Stomach (tissue), 9 donors: ENCODE results near the gene ARL4D. TPM values are rescaled to one million over a fixed set of nuclear protein-coding genes. Genes with fewer than 3 reads are reported as not detected.
A peak's percentile ranks its signal among the peaks of the same experiment; 100 is the strongest.
"Not testable (repeated sequence)": the region's sequence is repeated elsewhere in the genome, so short reads cannot be mapped to it uniquely, and the experiment has no call there.

Experiments
- DNase-seq, 2 donors: peaks; one replicate each; pipeline versions ENCODE4 v3.0.0 to v3.0.0-alpha.2; 2013 to 2019
- H3K27ac ChIP-seq, 5 donors: fragments of 200-600 bp in 4 of 5; sonication (generic) in 4 of 5; one replicate each; pipeline ENCODE4 v1.5.1; 2013 to 2019; ENCODE audit warnings: mild to moderate bottlenecking in 1 of 5, moderate library complexity in 1 of 5
- H3K27me3 ChIP-seq, 3 donors: fragments of 200-600 bp; sonication (generic); one replicate each; pipeline ENCODE4 v1.5.1; 2017 to 2019; ENCODE audit warnings: mixed run types in 1 of 3
- H3K36me3 ChIP-seq, 4 donors: fragments of 200-600 bp; sonication (generic); 1 replicate in 3 of 4; 2 replicates in 1 of 4; pipeline ENCODE4 v1.5.1; 2016 to 2019
- H3K4me1 ChIP-seq, 4 donors: fragments of 200-600 bp; sonication (generic); one replicate each; pipeline ENCODE4 v1.5.1; 2016 to 2019
- H3K4me3 ChIP-seq, 4 donors: fragments of 200-600 bp; sonication (generic) in 3 of 4; one replicate each; pipeline ENCODE4 v1.5.1; 2016 to 2019; ENCODE audit warnings: mild to moderate bottlenecking in 1 of 4
- H3K9me3 ChIP-seq, 4 donors: fragments of 200-600 bp; sonication (generic); one replicate each; pipeline ENCODE4 v1.5.1; 2016 to 2019
- CTCF ChIP-seq, 7 experiments: fragments of 450-650 bp in 4 of 7; fragments of 200-600 bp in 3 of 7; sonication (generic) in 3 of 7; IDR thresholded peaks; one replicate each; pipeline ENCODE4 v1.5.1; 2016 to 2019; ENCODE audit warnings: antibody characterized with exemption in 7 of 7, control low read depth in 2 of 7, mild to moderate bottlenecking in 1 of 7
- EP300 ChIP-seq: sonication (generic); formaldehyde crosslinking; IDR thresholded peaks from one replicate; pipeline ENCODE4 v1.6.1; 2017; ENCODE audit warnings: antibody characterized with exemption
- POLR2A ChIP-seq, 4 donors: fragments of 450-650 bp; IDR thresholded peaks; one replicate each; pipeline ENCODE4 v1.6.1; 2016; ENCODE audit warnings: antibody characterized with exemption in 4 of 4, control low read depth in 2 of 4, mild to moderate bottlenecking in 1 of 4, moderate library complexity in 1 of 4
- POLR2AphosphoS5 ChIP-seq, 3 donors: sonication (generic); formaldehyde crosslinking; IDR thresholded peaks; one replicate each; pipeline ENCODE4 v1.6.1; 2016; ENCODE audit warnings: antibody characterized with exemption in 3 of 3
- WGBS, 5 donors: extraction: QIAGEN DNeasy Blood & Tissue Kit in 3 of 5; methylation state at CpG; one replicate each; pipeline versions ENCODE4 v1.1.5 to v1.1.7; 2013 to 2018; 5-methylcytosine and 5-hydroxymethylcytosine counted together
- intact Hi-C: fragments of 100-400 bp; cut with DNase I; formaldehyde crosslinking; loops from one replicate; pipeline ENCODE4 v1.15.1; 2023; ENCODE audit warnings: low total_unique reads
- polyA plus RNA-seq, 3 donors: library from polyadenylated mRNA; stranded (reverse); fragments of 200-250 nt; gene quantifications; one replicate each; pipeline ENCODE4 v1.2.3, GENCODE V29; 2013
- total RNA-seq, 5 donors: library from RNA; depleted of rRNA; stranded (reverse); fragments of >200 nt; gene quantifications; one replicate each; pipeline versions ENCODE4 v1.1.0 to v1.2.3, GENCODE V29; 2014 to 2016
- donor health status: healthy with polysubstance abuse.
- donor health status: Bipolar disorder and iron deficiency.
- donor health status: healthy.

ARL4D gene
- total and polyA plus RNA-seq, 8 donors: 2.3 to 60.7 (median 9.8) TPM; not detected in 1

GRCh38 chr17:43371227-43371821 is 27.5 kb upstream of the ARL4D start:
- no peak for DNase-seq
- Histone ChIP-seq H3K27ac (peak overlapping the region in 2 of 5 donors; percentile 28 to 99), H3K36me3 (no peaks in the 10 kb centered on the region), H3K9me3 (no peaks in the 10 kb centered on the region), H3K27me3 (no peaks in the 10 kb centered on the region), H3K4me3 (no peak overlapping the region), H3K4me1 (peaks cover 14 to 42% (median 30%) of the 10 kb centered on the region in 4 donors)
- intact Hi-C loops: no loop called here
- no peak for TF ChIP-seq CTCF (IDR thresholded peaks at IDR 0.05)
- no peak for TF ChIP-seq POLR2AphosphoS5 (IDR thresholded peaks at IDR 0.05)
- TF ChIP-seq EP300: no peak
- TF ChIP-seq POLR2A (IDR thresholded peaks at IDR 0.05): no peak
- WGBS, 5 donors: 46 to 60% (median 58%) methylated on average over 6 of the region's 6 CpGs

- peak overlapping the region in 4 of 5 donors; percentile 21 to 99 (median 32) for H3K27ac ChIP-seq
- no peaks in the 10 kb centered on the region for H3K36me3 ChIP-seq
- no peaks in the 10 kb centered on the region for H3K9me3 ChIP-seq
- 58 to 68% (median 64%) methylated on average over 11 of the region's 11 CpGs for WGBS, 5 donors
- TF ChIP-seq POLR2A (IDR thresholded peaks at IDR 0.05): no peak
- TF ChIP-seq EP300: peak; percentile 65
- TF ChIP-seq POLR2AphosphoS5 (IDR thresholded peaks at IDR 0.05): peak; percentile 15 to 72 (median 34)
- H3K27me3 ChIP-seq: no peaks in the 10 kb centered on the region
- H3K4me3 ChIP-seq: no peak overlapping the region
- intact Hi-C loops: no loop called here
- peak in 1 of 2 donors; percentile 70 for DNase-seq
- peaks cover 10 to 33% (median 25%) of the 10 kb centered on the region in 4 donors for H3K4me1 ChIP-seq
These were observed 26.4 kb upstream of the ARL4D start for GRCh38 chr17:43372273-43372911.

GRCh38 chr17:43373356-43373755 is 25.4 kb upstream of the ARL4D start:
- Histone ChIP-seq H3K36me3 (no peaks in the 10 kb centered on the region), H3K4me3 (no peak overlapping the region), H3K27me3 (no peaks in the 10 kb centered on the region), H3K4me1 (peaks cover 7 to 30% (median 21%) of the 10 kb centered on the region in 4 donors), H3K27ac (peak overlapping the region in 3 of 5 donors; percentile 28 to 99 (median 37)), H3K9me3 (no peaks in the 10 kb centered on the region)
- WGBS, 5 donors: 84 to 95% (median 89%) methylated on average over 4 of the region's 4 CpGs
- no peak for TF ChIP-seq EP300
- no peak for TF ChIP-seq POLR2A (IDR thresholded peaks at IDR 0.05)
- no peak for TF ChIP-seq POLR2AphosphoS5 (IDR thresholded peaks at IDR 0.05)
- no peak for TF ChIP-seq CTCF (IDR thresholded peaks at IDR 0.05)
- DNase-seq: no peak
- intact Hi-C loops: no loop called here

- H3K4me3 ChIP-seq, H3K27me3 ChIP-seq, DNase-seq, intact Hi-C loops, H3K36me3 ChIP-seq, H3K27ac ChIP-seq: not testable (repeated sequence)
- WGBS, 5 donors: 79 to 90% (median 86%) methylated on average over 4 of the region's 4 CpGs
- peaks cover 0 to 15% (median 6%) of the 10 kb centered on the region in 4 donors for H3K4me1 ChIP-seq
- H3K9me3 ChIP-seq: peaks cover 0 to 15% (median 9%) of the 10 kb centered on the region in 4 donors
These were observed 22.9 kb upstream of the ARL4D start for GRCh38 chr17:43375915-43376314.

- H3K36me3 ChIP-seq: no peaks in the 10 kb centered on the region
- DNase-seq: no peak
- H3K4me3 ChIP-seq: no peak overlapping the region
- peaks cover 0 to 15% (median 9%) of the 10 kb centered on the region in 4 donors for H3K9me3 ChIP-seq
- H3K4me1 ChIP-seq: peaks cover 0 to 9% (median 2%) of the 10 kb centered on the region in 4 donors
- 76 to 82% (median 81%) methylated on average over 12 of the region's 12 CpGs for WGBS, 5 donors
- H3K27ac ChIP-seq: no peak overlapping the region
- H3K27me3 ChIP-seq: no peaks in the 10 kb centered on the region
- intact Hi-C loops: no loop called here
- TF ChIP-seq POLR2A (IDR thresholded peaks at IDR 0.05) (no peak), CTCF (IDR thresholded peaks at IDR 0.05) (no peak), POLR2AphosphoS5 (IDR thresholded peaks at IDR 0.05) (no peak), EP300 (no peak)
These were observed 21.6 kb upstream of the ARL4D start for GRCh38 chr17:43377056-43377810.
